ENCODE measurements around the gene QPCTL. TPM values are rescaled to one million over a fixed set of nuclear protein-coding genes. Genes with fewer than 3 reads are reported as not detected.

The QPCTL gene
- total and polyA plus RNA-seq, 2 of the 13 experiments (the other 11 are each of a cell fraction or from before 2014, with no cell fraction given): 16.0 to 19.1 TPM

DNA sequence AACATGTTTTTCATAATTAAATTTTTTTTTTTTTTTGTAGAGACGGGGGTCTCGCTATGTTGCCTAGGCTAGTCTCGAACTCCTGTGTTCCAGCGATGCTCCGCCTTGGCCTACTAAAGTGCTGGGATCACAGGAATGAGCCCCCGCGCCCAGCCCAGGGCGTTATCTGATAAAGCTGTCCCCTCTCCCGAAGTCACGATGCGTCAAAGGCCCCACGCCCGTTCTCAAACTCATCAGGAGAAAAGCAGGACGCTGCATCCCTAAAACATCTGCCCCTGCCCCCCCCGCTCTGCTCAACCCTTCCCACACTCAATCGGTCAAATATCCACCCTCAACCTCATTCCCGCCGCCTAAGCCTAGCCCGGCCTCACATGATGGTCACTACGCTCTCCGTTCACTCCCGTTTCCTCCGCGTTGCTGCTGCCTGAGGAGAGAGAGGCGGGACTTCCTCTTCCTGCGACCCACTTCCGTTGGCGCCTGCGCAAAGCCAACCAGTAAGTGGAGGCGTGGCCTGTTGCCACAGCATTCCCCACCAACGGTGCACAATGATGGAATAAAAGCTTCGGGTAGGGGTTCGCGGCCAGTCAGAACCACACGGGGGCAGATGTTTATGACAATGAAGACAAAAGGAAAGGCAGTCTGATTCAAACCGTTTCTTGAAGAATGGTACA lies 815 bp upstream of the QPCTL start, which contains the start of gene SNRPD2 (continued):
- TF ChIP-seq GABPA (IDR thresholded peaks at IDR 0.05; ENCODE audit: low read depth, low read length) (peak; percentile 89), GABPA (CRISPR knock-in tag; IDR thresholded peaks at IDR 0.05; ENCODE audit: low read depth) (peak; percentile 97), HCFC1 (IDR thresholded peaks at IDR 0.05; ENCODE audit: low read depth, low read length) (peak; percentile 50), ZSCAN25 (CRISPR knock-in tag; IDR thresholded peaks at IDR 0.05) (peak; percentile 64), RARG (CRISPR knock-in tag; IDR thresholded peaks at IDR 0.05; ENCODE audit: low read depth) (0 out of 2 replicates have a peak, but pooled peaks have one; percentile 25), KLF11 (CRISPR knock-in tag; IDR thresholded peaks at IDR 0.05) (no peak; the same call in 1 of the 2 replicates), FOXK2 (IDR thresholded peaks at IDR 0.05) (0 out of 2 replicates have a peak, but pooled peaks have one; percentile 21), PITX1 (CRISPR knock-in tag; IDR thresholded peaks at IDR 0.05) (peak; percentile 12; the same call in 1 of the 2 replicates), RBFOX2 (IDR thresholded peaks at IDR 0.05; ENCODE audit: low read depth, low read length) (peak; percentile 51; the same call in 1 of the 2 replicates), ZNF761 (CRISPR knock-in tag; conservative IDR thresholded peaks at IDR 0.05) (peak; percentile 55; the same call in 1 of the 2 replicates), DMAP1 (CRISPR knock-in tag; IDR thresholded peaks at IDR 0.05) (peak; percentile 91), ZNF607 (CRISPR knock-in tag; IDR thresholded peaks at IDR 0.05; ENCODE audit: borderline replicate concordance) (peak; percentile 14; the same call in 1 of the 2 replicates), POLR2AphosphoS2 (IDR thresholded peaks at IDR 0.05; ENCODE audit: low read depth, low read length) (0 out of 2 replicates have a peak, but pooled peaks have one; percentile 47), SOX5 (CRISPR knock-in tag; IDR thresholded peaks at IDR 0.05; ENCODE audit: borderline replicate concordance) (peak; percentile 20)
- TF ChIP-seq, protein P1, sequence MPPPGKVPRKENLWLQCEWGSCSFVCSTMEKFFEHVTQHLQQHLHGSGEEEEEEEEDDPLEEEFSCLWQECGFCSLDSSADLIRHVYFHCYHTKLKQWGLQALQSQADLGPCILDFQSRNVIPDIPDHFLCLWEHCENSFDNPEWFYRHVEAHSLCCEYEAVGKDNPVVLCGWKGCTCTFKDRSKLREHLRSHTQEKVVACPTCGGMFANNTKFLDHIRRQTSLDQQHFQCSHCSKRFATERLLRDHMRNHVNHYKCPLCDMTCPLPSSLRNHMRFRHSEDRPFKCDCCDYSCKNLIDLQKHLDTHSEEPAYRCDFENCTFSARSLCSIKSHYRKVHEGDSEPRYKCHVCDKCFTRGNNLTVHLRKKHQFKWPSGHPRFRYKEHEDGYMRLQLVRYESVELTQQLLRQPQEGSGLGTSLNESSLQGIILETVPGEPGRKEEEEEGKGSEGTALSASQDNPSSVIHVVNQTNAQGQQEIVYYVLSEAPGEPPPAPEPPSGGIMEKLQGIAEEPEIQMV (CRISPR knock-in tag; IDR thresholded peaks at IDR 0.05; ENCODE audit: low read depth): 0 out of 2 replicates have a peak, but pooled peaks have one; percentile 29
- TF ChIP-seq, protein P2, sequence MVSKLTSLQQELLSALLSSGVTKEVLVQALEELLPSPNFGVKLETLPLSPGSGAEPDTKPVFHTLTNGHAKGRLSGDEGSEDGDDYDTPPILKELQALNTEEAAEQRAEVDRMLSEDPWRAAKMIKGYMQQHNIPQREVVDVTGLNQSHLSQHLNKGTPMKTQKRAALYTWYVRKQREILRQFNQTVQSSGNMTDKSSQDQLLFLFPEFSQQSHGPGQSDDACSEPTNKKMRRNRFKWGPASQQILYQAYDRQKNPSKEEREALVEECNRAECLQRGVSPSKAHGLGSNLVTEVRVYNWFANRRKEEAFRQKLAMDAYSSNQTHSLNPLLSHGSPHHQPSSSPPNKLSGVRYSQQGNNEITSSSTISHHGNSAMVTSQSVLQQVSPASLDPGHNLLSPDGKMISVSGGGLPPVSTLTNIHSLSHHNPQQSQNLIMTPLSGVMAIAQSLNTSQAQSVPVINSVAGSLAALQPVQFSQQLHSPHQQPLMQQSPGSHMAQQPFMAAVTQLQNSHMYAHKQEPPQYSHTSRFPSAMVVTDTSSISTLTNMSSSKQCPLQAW (CRISPR knock-in tag; IDR thresholded peaks at IDR 0.05): 0 out of 2 replicates have a peak, but pooled peaks have one; percentile 54
- TF ChIP-seq, protein P3, sequence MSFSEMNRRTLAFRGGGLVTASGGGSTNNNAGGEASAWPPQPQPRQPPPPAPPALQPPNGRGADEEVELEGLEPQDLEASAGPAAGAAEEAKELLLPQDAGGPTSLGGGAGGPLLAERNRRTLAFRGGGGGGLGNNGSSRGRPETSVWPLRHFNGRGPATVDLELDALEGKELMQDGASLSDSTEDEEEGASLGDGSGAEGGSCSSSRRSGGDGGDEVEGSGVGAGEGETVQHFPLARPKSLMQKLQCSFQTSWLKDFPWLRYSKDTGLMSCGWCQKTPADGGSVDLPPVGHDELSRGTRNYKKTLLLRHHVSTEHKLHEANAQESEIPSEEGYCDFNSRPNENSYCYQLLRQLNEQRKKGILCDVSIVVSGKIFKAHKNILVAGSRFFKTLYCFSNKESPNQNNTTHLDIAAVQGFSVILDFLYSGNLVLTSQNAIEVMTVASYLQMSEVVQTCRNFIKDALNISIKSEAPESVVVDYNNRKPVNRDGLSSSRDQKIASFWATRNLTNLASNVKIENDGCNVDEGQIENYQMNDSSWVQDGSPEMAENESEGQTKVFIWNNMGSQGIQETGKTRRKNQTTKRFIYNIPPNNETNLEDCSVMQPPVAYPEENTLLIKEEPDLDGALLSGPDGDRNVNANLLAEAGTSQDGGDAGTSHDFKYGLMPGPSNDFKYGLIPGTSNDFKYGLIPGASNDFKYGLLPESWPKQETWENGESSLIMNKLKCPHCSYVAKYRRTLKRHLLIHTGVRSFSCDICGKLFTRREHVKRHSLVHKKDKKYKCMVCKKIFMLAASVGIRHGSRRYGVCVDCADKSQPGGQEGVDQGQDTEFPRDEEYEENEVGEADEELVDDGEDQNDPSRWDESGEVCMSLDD (CRISPR knock-in tag; IDR thresholded peaks at IDR 0.05; ENCODE audit: borderline replicate concordance): no peak
- TF ChIP-seq, protein P4, sequence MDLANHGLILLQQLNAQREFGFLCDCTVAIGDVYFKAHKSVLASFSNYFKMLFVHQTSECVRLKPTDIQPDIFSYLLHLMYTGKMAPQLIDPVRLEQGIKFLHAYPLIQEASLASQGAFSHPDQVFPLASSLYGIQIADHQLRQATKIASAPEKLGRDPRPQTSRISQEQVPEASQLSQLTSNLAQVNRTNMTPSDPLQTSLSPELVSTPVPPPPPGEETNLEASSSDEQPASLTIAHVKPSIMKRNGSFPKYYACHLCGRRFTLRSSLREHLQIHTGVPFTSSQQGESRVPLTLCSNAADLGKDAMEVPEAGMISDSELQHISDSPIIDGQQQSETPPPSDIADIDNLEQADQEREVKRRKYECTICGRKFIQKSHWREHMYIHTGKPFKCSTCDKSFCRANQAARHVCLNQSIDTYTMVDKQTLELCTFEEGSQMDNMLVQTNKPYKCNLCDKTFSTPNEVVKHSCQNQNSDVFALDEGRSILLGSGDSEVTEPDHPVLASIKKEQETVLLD (CRISPR knock-in tag; IDR thresholded peaks at IDR 0.05; ENCODE audit: low read depth): peak; percentile 41; the same call in 1 of the 2 replicates
- TF ChIP-seq, protein P5, sequence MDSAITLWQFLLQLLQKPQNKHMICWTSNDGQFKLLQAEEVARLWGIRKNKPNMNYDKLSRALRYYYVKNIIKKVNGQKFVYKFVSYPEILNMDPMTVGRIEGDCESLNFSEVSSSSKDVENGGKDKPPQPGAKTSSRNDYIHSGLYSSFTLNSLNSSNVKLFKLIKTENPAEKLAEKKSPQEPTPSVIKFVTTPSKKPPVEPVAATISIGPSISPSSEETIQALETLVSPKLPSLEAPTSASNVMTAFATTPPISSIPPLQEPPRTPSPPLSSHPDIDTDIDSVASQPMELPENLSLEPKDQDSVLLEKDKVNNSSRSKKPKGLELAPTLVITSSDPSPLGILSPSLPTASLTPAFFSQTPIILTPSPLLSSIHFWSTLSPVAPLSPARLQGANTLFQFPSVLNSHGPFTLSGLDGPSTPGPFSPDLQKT (CRISPR knock-in tag; IDR thresholded peaks at IDR 0.05; ENCODE audit: borderline replicate concordance): no peak
- TF ChIP-seq, protein P6, sequence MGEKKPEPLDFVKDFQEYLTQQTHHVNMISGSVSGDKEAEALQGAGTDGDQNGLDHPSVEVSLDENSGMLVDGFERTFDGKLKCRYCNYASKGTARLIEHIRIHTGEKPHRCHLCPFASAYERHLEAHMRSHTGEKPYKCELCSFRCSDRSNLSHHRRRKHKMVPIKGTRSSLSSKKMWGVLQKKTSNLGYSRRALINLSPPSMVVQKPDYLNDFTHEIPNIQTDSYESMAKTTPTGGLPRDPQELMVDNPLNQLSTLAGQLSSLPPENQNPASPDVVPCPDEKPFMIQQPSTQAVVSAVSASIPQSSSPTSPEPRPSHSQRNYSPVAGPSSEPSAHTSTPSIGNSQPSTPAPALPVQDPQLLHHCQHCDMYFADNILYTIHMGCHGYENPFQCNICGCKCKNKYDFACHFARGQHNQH (CRISPR knock-in tag; IDR thresholded peaks at IDR 0.05): 0 out of 2 replicates have a peak, but pooled peaks have one; percentile 6
